ENCODE results near the gene FBXL4.

DNA sequence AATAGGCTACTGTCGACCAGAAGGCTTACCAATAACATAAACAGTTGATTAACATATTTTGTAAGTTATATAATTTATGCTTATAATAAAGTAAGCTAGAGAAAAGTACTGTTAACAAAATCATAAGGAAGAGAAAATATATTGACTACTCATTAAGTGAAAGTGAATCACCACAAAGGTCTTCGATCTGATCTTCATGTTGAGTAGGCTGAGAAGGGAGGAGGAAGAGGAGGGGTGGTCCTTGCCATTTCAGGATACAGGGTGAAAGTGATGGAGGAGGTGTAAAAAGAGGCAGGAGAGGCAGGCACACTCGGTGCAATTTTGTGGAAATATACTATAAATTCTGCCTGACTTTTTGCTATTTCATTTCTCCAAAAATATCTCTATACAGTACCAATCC, 10.4 kb downstream of the FBXL4 start:
- TF ChIP-seq, protein P1, sequence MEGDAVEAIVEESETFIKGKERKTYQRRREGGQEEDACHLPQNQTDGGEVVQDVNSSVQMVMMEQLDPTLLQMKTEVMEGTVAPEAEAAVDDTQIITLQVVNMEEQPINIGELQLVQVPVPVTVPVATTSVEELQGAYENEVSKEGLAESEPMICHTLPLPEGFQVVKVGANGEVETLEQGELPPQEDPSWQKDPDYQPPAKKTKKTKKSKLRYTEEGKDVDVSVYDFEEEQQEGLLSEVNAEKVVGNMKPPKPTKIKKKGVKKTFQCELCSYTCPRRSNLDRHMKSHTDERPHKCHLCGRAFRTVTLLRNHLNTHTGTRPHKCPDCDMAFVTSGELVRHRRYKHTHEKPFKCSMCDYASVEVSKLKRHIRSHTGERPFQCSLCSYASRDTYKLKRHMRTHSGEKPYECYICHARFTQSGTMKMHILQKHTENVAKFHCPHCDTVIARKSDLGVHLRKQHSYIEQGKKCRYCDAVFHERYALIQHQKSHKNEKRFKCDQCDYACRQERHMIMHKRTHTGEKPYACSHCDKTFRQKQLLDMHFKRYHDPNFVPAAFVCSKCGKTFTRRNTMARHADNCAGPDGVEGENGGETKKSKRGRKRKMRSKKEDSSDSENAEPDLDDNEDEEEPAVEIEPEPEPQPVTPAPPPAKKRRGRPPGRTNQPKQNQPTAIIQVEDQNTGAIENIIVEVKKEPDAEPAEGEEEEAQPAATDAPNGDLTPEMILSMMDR (IDR thresholded peaks at IDR 0.05; ENCODE audit: control extremely low read depth in 1 of 3, insufficient read depth in 1 of 3, low read depth in 1 of 3, low read length in 3 of 3): no peak
- no peak for TF ChIP-seq RXRA (IDR thresholded peaks at IDR 0.05; ENCODE audit: insufficient read depth, low read depth, low read length)
- TF ChIP-seq JUN (IDR thresholded peaks at IDR 0.05; ENCODE audit: low read depth, low read length): no peak
- TF ChIP-seq RNF2 (IDR thresholded peaks at IDR 0.05; ENCODE audit: borderline replicate concordance, low read depth, low read length, missing control alignments, poor library complexity, severe bottlenecking): no peak
- no peak for TF ChIP-seq CHD2 (IDR thresholded peaks at IDR 0.05; ENCODE audit: low read length)
- TF ChIP-seq SUZ12 (IDR thresholded peaks at IDR 0.05; ENCODE audit: low read length): no peak
- TF ChIP-seq EZH2 (IDR thresholded peaks at IDR 0.05; ENCODE audit: low read depth, low read length, severe bottlenecking): no peak
- no peak for TF ChIP-seq RBBP5 (IDR thresholded peaks at IDR 0.05; ENCODE audit: borderline replicate concordance, low read depth, low read length)
- no peak for TF ChIP-seq POLR2A (IDR thresholded peaks at IDR 0.05; ENCODE audit: control extremely low read depth in 1 of 2, low read depth in 2 of 2, low read length in 2 of 2)
- TF ChIP-seq CEBPB (IDR thresholded peaks at IDR 0.05; ENCODE audit: low read depth, low read length): no peak
- no peak for TF ChIP-seq CHD1 (IDR thresholded peaks at IDR 0.05; ENCODE audit: low read depth, low read length)
- no peak for TF ChIP-seq TEAD4 (IDR thresholded peaks at IDR 0.05; ENCODE audit: low read depth, low read length)
- no peak for TF ChIP-seq SP1 (IDR thresholded peaks at IDR 0.05; ENCODE audit: low read depth, low read length)

All from H1 (cell line).